ENCODE data around the gene WNT11.

GRCh38 chr11:76232026-76232665 is 25.8 kb upstream of the WNT11 start:
- TF ChIP-seq, protein P1, sequence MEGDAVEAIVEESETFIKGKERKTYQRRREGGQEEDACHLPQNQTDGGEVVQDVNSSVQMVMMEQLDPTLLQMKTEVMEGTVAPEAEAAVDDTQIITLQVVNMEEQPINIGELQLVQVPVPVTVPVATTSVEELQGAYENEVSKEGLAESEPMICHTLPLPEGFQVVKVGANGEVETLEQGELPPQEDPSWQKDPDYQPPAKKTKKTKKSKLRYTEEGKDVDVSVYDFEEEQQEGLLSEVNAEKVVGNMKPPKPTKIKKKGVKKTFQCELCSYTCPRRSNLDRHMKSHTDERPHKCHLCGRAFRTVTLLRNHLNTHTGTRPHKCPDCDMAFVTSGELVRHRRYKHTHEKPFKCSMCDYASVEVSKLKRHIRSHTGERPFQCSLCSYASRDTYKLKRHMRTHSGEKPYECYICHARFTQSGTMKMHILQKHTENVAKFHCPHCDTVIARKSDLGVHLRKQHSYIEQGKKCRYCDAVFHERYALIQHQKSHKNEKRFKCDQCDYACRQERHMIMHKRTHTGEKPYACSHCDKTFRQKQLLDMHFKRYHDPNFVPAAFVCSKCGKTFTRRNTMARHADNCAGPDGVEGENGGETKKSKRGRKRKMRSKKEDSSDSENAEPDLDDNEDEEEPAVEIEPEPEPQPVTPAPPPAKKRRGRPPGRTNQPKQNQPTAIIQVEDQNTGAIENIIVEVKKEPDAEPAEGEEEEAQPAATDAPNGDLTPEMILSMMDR (IDR thresholded peaks at IDR 0.05) = no peak
- TF ChIP-seq EZH2 (IDR thresholded peaks at IDR 0.05) (no peak), EZH2phosphoT487 (IDR thresholded peaks at IDR 0.05) (no peak)
